ENCODE results near the gene CSMD2. TPM values are rescaled to one million over a fixed set of nuclear protein-coding genes. Genes with fewer than 3 reads are reported as not detected.

The CSMD2 gene
- total and polyA plus RNA-seq, 2 experiments from 2014 or later: 5.3 to 16.6 TPM

DNA sequence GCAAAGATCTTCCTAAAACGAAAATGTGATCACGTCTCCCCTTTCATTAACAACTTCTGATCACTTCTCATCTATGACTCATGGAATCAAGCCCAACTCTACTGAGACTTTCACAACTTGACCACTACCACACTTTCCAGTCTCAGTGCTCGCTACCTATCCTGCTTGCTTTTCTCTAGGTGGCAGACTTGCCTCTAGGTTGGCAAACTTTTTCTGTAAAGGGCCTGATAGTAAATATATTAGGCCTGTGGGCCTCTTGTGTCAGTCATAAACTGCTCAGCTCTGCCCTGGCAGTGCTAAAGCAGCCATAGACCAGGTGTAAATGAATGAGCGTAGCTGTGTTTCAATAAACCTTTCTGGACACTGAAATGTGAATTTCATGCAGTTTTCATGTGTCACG is 322.7 kb downstream of the CSMD2 start:
- Histone ChIP-seq H3K27me3 (ENCODE audit: insufficient read depth) (no peaks in the 10 kb centered on the region), H3K36me3 (ENCODE audit: insufficient read depth) (no peaks in the 10 kb centered on the region; the same call in 1 of the 2 replicates), H3K27ac (ENCODE audit: low read depth) (no peak overlapping the region), H4K20me1 (replicated peaks; ENCODE audit: insufficient read depth) (no peaks in the 10 kb centered on the region), H3K79me2 (replicated peaks; ENCODE audit: insufficient read depth) (no peaks in the 10 kb centered on the region), H3K4me3 (no peak overlapping the region), H3K4me1 (ENCODE audit: insufficient read depth) (no peaks in the 10 kb centered on the region), H2AFZ (no peak overlapping the region), H3K4me2 (no peak overlapping the region), H3F3A (replicated peaks; ENCODE audit: low read depth) (no peaks in the 10 kb centered on the region), H3K9me2 (ENCODE audit: insufficient read depth) (no peaks in the 10 kb centered on the region)
- H3K27me3 Mint-ChIP-seq (ENCODE audit: insufficient read depth, low read depth, poor library complexity): peaks cover 4% of the 10 kb centered on the region
- H3K4me1 Mint-ChIP-seq: no peaks in the 10 kb centered on the region
- ATAC-seq: no peak
- H3K27ac Mint-ChIP-seq: no peak overlapping the region
- H3K9me3 Mint-ChIP-seq: peaks cover 19% of the 10 kb centered on the region
- H3K36me3 Mint-ChIP-seq (ENCODE audit: low read depth): peaks cover 38% of the 10 kb centered on the region
- no peak for TF ChIP-seq STAT1 (IDR thresholded peaks at IDR 0.05; ENCODE audit: unreplicated experiment)
- TF ChIP-seq, protein P1, sequence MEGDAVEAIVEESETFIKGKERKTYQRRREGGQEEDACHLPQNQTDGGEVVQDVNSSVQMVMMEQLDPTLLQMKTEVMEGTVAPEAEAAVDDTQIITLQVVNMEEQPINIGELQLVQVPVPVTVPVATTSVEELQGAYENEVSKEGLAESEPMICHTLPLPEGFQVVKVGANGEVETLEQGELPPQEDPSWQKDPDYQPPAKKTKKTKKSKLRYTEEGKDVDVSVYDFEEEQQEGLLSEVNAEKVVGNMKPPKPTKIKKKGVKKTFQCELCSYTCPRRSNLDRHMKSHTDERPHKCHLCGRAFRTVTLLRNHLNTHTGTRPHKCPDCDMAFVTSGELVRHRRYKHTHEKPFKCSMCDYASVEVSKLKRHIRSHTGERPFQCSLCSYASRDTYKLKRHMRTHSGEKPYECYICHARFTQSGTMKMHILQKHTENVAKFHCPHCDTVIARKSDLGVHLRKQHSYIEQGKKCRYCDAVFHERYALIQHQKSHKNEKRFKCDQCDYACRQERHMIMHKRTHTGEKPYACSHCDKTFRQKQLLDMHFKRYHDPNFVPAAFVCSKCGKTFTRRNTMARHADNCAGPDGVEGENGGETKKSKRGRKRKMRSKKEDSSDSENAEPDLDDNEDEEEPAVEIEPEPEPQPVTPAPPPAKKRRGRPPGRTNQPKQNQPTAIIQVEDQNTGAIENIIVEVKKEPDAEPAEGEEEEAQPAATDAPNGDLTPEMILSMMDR (conservative IDR thresholded peaks at IDR 0.05; ENCODE audit: low read depth in 2 of 2): peak in 1 of 2 experiments; percentile 44; a peak in 2 of 4 replicates
- no peak for DNase-seq (ENCODE audit: low spot score)
- H3K4me3 Mint-ChIP-seq: no peak overlapping the region

DNA sequence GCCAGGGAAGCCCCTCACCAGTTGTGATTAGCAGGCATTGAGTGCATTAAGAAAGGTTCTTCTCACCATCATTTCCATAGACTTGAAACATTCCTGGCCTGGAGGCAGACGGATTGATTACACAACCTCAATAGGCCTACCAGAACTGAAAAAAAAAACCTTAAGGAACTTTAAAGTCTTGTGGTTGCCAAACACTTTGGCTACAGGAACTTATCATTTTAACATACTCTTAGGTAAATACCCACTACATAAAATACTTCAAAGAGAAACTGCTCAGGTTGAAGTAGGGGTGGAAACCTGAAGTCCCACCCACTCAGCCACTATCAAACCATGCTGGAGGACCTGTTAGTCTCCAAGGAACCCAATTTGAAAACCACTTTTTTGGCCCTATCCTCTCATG is 323.5 kb downstream of the CSMD2 start:
- H3K4me3 ChIP-seq: no peak overlapping the region
- peaks cover 4% of the 10 kb centered on the region for H3K27me3 Mint-ChIP-seq (ENCODE audit: insufficient read depth, low read depth, poor library complexity)
- H3K36me3 Mint-ChIP-seq (ENCODE audit: low read depth): peaks cover 46% of the 10 kb centered on the region
- ATAC-seq: no peak
- H2AFZ ChIP-seq: no peak overlapping the region
- no peak for DNase-seq (ENCODE audit: low spot score)
- no peaks in the 10 kb centered on the region for H3K4me1 ChIP-seq (ENCODE audit: insufficient read depth)
- H3K4me2 ChIP-seq: no peak overlapping the region
- no peaks in the 10 kb centered on the region for H4K20me1 ChIP-seq (replicated peaks; ENCODE audit: insufficient read depth)
- H3K4me1 Mint-ChIP-seq: no peaks in the 10 kb centered on the region
- no peak overlapping the region for H3K27ac Mint-ChIP-seq
- no peak overlapping the region for H3K4me3 Mint-ChIP-seq
- no peak overlapping the region for H3K27ac ChIP-seq (ENCODE audit: low read depth)
- H3F3A ChIP-seq (replicated peaks; ENCODE audit: low read depth): no peaks in the 10 kb centered on the region
- H3K79me2 ChIP-seq (replicated peaks; ENCODE audit: insufficient read depth): no peaks in the 10 kb centered on the region
- H3K36me3 ChIP-seq (ENCODE audit: insufficient read depth): no peaks in the 10 kb centered on the region; the same call in 1 of the 2 replicates
- peaks cover 27% of the 10 kb centered on the region for H3K9me3 Mint-ChIP-seq
- H3K27me3 ChIP-seq (ENCODE audit: insufficient read depth): no peaks in the 10 kb centered on the region
- no peaks in the 10 kb centered on the region for H3K9me2 ChIP-seq (ENCODE audit: insufficient read depth)
- TF ChIP-seq CREB1 (CRISPR knock-in tag; IDR thresholded peaks at IDR 0.05; ENCODE audit: low read depth) (no peak), EZH2 (IDR thresholded peaks at IDR 0.05; ENCODE audit: low read depth, unreplicated experiment) (no peak), EZH2phosphoT487 (IDR thresholded peaks at IDR 0.05; ENCODE audit: unreplicated experiment) (no peak), NANOG (IDR thresholded peaks at IDR 0.05; ENCODE audit: borderline replicate concordance) (no peak), ETS1 (IDR thresholded peaks at IDR 0.05) (no peak), ZNF114 (CRISPR knock-in tag; IDR thresholded peaks at IDR 0.05) (no peak), STAT1 (IDR thresholded peaks at IDR 0.05; ENCODE audit: unreplicated experiment) (no peak), POLR2AphosphoS5 (IDR thresholded peaks at IDR 0.05; ENCODE audit: low read depth) (no peak), JUNB (IDR thresholded peaks at IDR 0.05; ENCODE audit: unreplicated experiment) (no peak)
- TF ChIP-seq, protein P1 (conservative IDR thresholded peaks at IDR 0.05; ENCODE audit: low read depth in 2 of 2): no peak
- TF ChIP-seq, protein P2, sequence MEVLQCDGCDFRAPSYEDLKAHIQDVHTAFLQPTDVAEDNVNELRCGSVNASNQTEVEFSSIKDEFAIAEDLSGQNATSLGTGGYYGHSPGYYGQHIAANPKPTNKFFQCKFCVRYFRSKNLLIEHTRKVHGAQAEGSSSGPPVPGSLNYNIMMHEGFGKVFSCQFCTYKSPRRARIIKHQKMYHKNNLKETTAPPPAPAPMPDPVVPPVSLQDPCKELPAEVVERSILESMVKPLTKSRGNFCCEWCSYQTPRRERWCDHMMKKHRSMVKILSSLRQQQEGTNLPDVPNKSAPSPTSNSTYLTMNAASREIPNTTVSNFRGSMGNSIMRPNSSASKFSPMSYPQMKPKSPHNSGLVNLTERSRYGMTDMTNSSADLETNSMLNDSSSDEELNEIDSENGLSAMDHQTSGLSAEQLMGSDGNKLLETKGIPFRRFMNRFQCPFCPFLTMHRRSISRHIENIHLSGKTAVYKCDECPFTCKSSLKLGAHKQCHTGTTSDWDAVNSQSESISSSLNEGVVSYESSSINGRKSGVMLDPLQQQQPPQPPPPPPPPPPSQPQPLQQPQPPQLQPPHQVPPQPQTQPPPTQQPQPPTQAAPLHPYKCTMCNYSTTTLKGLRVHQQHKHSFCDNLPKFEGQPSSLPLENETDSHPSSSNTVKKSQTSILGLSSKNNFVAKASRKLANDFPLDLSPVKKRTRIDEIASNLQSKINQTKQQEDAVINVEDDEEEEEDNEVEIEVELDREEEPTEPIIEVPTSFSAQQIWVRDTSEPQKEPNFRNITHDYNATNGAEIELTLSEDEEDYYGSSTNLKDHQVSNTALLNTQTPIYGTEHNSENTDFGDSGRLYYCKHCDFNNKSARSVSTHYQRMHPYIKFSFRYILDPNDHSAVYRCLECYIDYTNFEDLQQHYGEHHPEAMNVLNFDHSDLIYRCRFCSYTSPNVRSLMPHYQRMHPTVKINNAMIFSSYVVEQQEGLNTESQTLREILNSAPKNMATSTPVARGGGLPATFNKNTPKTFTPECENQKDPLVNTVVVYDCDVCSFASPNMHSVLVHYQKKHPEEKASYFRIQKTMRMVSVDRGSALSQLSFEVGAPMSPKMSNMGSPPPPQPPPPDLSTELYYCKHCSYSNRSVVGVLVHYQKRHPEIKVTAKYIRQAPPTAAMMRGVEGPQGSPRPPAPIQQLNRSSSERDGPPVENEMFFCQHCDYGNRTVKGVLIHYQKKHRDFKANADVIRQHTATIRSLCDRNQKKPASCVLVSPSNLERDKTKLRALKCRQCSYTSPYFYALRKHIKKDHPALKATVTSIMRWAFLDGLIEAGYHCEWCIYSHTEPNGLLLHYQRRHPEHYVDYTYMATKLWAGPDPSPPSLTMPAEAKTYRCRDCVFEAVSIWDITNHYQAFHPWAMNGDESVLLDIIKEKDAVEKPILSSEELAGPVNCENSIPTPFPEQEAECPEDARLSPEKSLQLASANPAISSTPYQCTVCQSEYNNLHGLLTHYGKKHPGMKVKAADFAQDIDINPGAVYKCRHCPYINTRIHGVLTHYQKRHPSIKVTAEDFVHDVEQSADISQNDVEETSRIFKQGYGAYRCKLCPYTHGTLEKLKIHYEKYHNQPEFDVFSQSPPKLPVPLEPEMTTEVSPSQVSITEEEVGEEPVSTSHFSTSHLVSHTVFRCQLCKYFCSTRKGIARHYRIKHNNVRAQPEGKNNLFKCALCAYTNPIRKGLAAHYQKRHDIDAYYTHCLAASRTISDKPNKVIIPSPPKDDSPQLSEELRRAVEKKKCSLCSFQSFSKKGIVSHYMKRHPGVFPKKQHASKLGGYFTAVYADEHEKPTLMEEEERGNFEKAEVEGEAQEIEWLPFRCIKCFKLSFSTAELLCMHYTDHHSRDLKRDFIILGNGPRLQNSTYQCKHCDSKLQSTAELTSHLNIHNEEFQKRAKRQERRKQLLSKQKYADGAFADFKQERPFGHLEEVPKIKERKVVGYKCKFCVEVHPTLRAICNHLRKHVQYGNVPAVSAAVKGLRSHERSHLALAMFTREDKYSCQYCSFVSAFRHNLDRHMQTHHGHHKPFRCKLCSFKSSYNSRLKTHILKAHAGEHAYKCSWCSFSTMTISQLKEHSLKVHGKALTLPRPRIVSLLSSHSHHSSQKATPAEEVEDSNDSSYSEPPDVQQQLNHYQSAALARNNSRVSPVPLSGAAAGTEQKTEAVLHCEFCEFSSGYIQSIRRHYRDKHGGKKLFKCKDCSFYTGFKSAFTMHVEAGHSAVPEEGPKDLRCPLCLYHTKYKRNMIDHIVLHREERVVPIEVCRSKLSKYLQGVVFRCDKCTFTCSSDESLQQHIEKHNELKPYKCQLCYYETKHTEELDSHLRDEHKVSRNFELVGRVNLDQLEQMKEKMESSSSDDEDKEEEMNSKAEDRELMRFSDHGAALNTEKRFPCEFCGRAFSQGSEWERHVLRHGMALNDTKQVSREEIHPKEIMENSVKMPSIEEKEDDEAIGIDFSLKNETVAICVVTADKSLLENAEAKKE (CRISPR knock-in tag; IDR thresholded peaks at IDR 0.05): no peak
